Psoas muscle (tissue), 8 donors: Measurements from ENCODE around the gene BTK. TPM values are rescaled to one million over a fixed set of nuclear protein-coding genes. Genes with fewer than 3 reads are reported as not detected.

Source experiments
- ATAC-seq, 4 donors: fragments of 200-7000 bp; cut with Tn5 transposase; one replicate each; pipeline ENCODE4 v1.9.1; 2020; ENCODE audit warnings: moderate library complexity in 3 of 4, mild to moderate bottlenecking in 2 of 4
- DNase-seq, 2 donors: peaks; one replicate each; pipeline ENCODE4 v3.0.0-alpha.2; 2020
- H3K27ac ChIP-seq: fragments of 200-600 bp; one replicate; pipeline ENCODE4 v1.8.0; 2022
- H3K27me3 ChIP-seq, 3 donors: fragments of 200-600 bp in 1 of 3; one replicate each; pipeline versions ENCODE4 v1.6.1 to v1.8.0; 2013 to 2022; ENCODE audit warnings: low read length in 2 of 3, mild to moderate bottlenecking in 2 of 3, moderate library complexity in 1 of 3; ENCODE audit not compliant: insufficient read depth in 3 of 3
- H3K36me3 ChIP-seq, 2 donors: fragments of 200-600 bp in 1 of 2; one replicate each; pipeline versions ENCODE4 v1.6.1 to v1.8.0; 2013 to 2022; ENCODE audit warnings: low read depth in 1 of 2, mild to moderate bottlenecking in 1 of 2, moderate library complexity in 1 of 2; ENCODE audit not compliant: insufficient read depth in 1 of 2
- H3K4me1 ChIP-seq: fragments of 200-600 bp; one replicate; pipeline ENCODE4 v1.8.0; 2022
- H3K4me3 ChIP-seq: fragments of 200-600 bp; one replicate; pipeline ENCODE4 v1.8.0; 2022; ENCODE audit warnings: mild to moderate bottlenecking
- H3K9me3 ChIP-seq: fragments of 200-600 bp; one replicate; pipeline ENCODE4 v1.8.0; 2022
- CTCF ChIP-seq: fragments of 200-600 bp; IDR thresholded peaks from one replicate; pipeline ENCODE4 v1.8.0; 2022; ENCODE audit warnings: antibody characterized with exemption
- WGBS, 3 donors: extraction: QIAGEN DNeasy Blood & Tissue Kit; methylation state at CpG; one replicate each; pipeline versions ENCODE4 v1.1.6 to v1.1.7; 2013; 5-methylcytosine and 5-hydroxymethylcytosine counted together
- intact Hi-C, 2 donors: fragments of 100-400 bp; cut with DNase I; formaldehyde crosslinking; loops; one replicate each; pipeline versions ENCODE4 v1.11.0 to v1.14.2; 2022
- polyA plus RNA-seq, 3 donors: library from polyadenylated mRNA; stranded (reverse); fragments of 200-250 nt; gene quantifications; one replicate each; pipeline ENCODE4 v1.2.3, GENCODE V29; 2013
- total RNA-seq, 4 donors: library from RNA; stranded (reverse); fragmentation: NEBNext Ultra II Directional in 2 of 4; extraction: Animal tissue kit (Norgen Biotek cat#: 25700) in 2 of 4; gene quantifications; one replicate each; pipeline versions ENCODE4 v1.2.1 to v1.2.4, GENCODE V29; 2021 to 2023
- donor health status: healthy with polysubstance abuse.
- donor health status: DM: no; HTN: no; CAD: no; lungs with moderate emphysema.
- donor health status: Bipolar disorder and iron deficiency.
- donor health status: healthy.
- donor health status: DM: yes; HTN: yes; CAD: no.
- donor health status: DM: no; HTN: no; CAD: no.
- donor health status: DM: no; HTN: no; CAD: no.
- donor health status: DM: yes; HTN: yes; CAD: no.

BTK gene
- total and polyA plus RNA-seq, 7 donors = 0.27 to 2.0 (median 0.81) TPM

GRCh38 chrX:101362116-101362515 lies 23.9 kb downstream of the BTK start:
- Histone ChIP-seq H3K36me3 (no peaks in the 10 kb centered on the region), H3K27me3 (peaks cover 0 to 9% (median 0%) of the 10 kb centered on the region in 3 donors), H3K4me1 (no peaks in the 10 kb centered on the region), H3K4me3 (no peak overlapping the region), H3K9me3 (no peaks in the 10 kb centered on the region), H3K27ac (no peak overlapping the region)
- ATAC-seq (no peak), DNase-seq (no peak)
- intact Hi-C loops = no loop called here
- 61 to 76% (median 71%) methylated on average over 3 of the region's 3 CpGs for WGBS, 3 donors
- no peak for TF ChIP-seq CTCF

GRCh38 chrX:101360390-101360789 lies 25.6 kb downstream of the BTK start:
- no peak for TF ChIP-seq CTCF
- Histone ChIP-seq H3K4me1 (no peaks in the 10 kb centered on the region), H3K27me3 (peaks cover 0 to 9% (median 0%) of the 10 kb centered on the region in 3 donors), H3K9me3 (no peaks in the 10 kb centered on the region), H3K36me3 (no peaks in the 10 kb centered on the region), H3K27ac (no peak overlapping the region), H3K4me3 (no peak overlapping the region)
- WGBS, 3 donors = 62 to 75% (median 66%) methylated on average over 7 of the region's 7 CpGs
- no peak for ATAC-seq
- no peak for DNase-seq
- intact Hi-C loops = no loop called here

GRCh38 chrX:101359966-101360365 lies 26.0 kb downstream of the BTK start:
- 54 to 66% (median 56%) methylated on average over 1 of the region's 1 CpG for WGBS, 3 donors
- Histone ChIP-seq H3K27ac (no peak overlapping the region), H3K4me1 (no peaks in the 10 kb centered on the region), H3K27me3 (peaks cover 0 to 9% (median 0%) of the 10 kb centered on the region in 3 donors), H3K9me3 (no peaks in the 10 kb centered on the region), H3K4me3 (no peak overlapping the region), H3K36me3 (no peaks in the 10 kb centered on the region)
- ATAC-seq = no peak
- DNase-seq = no peak
- no peak for TF ChIP-seq CTCF
- intact Hi-C loops = no loop called here

GRCh38 chrX:101357166-101357795 lies 28.7 kb downstream of the BTK start:
- TF ChIP-seq CTCF = peak; percentile 11
- Histone ChIP-seq H3K27ac (no peak overlapping the region), H3K9me3 (no peaks in the 10 kb centered on the region), H3K4me3 (no peak overlapping the region), H3K36me3 (no peaks in the 10 kb centered on the region), H3K27me3 (peaks cover 0 to 3% (median 0%) of the 10 kb centered on the region in 3 donors), H3K4me1 (no peaks in the 10 kb centered on the region)
- no peak for DNase-seq
- intact Hi-C loops = no loop called here
- no peak for ATAC-seq
- 33 to 49% (median 38%) methylated on average over 5 of the region's 5 CpGs for WGBS, 3 donors

- H3K4me1 ChIP-seq = no peaks in the 10 kb centered on the region
- intact Hi-C loops = no loop called here
- peak overlapping the region; percentile 83 for H3K4me3 ChIP-seq
- peaks cover 0 to 6% of the 10 kb centered on the region in 2 donors for H3K36me3 ChIP-seq
- no peak for ATAC-seq
- H3K27me3 ChIP-seq = no peaks in the 10 kb centered on the region
- no peak for TF ChIP-seq CTCF
- WGBS, 3 donors = 35 to 37% (median 36%) methylated on average over 4 of the region's 4 CpGs
- peak overlapping the region; percentile 88 for H3K27ac ChIP-seq
- H3K9me3 ChIP-seq = no peaks in the 10 kb centered on the region
- no peak for DNase-seq
Measured at GRCh38 chrX:101349193-101349562, 36.8 kb downstream of the BTK start.
